ENCODE data around the gene TBC1D22A. TPM values are rescaled to one million over a fixed set of nuclear protein-coding genes. Genes with fewer than 3 reads are reported as not detected.

The TBC1D22A gene
- total RNA-seq, 1 donor from 2014 or later: 12.5 TPM

DNA sequence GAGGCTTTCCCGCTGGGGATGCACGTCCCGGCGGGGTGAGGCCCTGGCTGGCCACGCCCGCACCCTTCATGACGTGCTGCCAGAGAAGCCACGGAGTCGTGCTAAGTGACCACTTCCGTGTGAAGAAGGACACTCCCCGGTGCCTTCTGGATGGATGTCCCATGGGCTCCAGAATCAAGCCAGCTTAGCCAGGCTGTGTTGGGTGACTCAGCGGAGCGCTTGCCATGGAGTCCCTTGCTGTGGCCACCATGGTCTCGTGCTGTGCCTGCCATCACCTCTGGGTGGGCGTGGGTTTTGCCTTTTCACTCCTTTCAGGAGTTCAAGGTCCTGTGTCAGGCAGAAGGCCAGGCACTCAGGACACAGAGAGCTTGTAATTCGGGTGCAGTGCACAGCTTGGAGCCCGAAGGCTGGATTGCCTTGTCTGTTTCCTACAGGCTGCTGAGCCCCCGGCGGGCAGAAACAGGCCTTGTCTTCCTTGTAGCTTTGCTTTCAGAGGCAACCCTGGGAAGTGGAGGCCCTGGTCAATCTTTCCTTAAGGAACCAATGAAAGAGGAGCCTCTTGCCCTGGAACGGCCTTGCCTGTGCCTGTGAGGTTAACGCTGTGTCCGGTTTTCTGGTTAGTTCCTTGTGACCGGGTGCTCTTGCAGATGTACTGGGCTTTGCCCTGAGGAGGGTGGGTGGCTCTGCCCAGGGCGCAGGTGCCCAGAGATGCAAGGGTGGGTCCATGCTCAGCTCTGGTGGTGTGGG, 268.6 kb downstream of the TBC1D22A start:
- DNase-seq (ENCODE audit: low read depth in 2 of 2): no peak

DNA sequence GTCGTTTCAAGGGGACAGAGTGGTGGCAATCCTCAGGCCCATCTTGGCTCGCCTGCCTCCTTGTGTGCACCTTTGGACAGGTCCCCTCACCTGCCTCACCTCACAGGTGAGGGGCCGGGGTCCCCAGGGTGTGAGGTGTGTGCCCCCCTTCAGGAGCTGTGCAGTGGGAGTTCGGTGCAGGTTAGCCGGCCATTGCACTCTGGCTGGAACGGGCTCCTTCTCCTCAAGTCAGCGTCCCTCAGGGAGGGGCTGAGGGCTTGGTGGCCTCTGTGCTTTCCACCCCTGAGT, 269.1 kb downstream of the TBC1D22A start:
- no peak for DNase-seq (ENCODE audit: low read depth in 2 of 2)

DNA sequence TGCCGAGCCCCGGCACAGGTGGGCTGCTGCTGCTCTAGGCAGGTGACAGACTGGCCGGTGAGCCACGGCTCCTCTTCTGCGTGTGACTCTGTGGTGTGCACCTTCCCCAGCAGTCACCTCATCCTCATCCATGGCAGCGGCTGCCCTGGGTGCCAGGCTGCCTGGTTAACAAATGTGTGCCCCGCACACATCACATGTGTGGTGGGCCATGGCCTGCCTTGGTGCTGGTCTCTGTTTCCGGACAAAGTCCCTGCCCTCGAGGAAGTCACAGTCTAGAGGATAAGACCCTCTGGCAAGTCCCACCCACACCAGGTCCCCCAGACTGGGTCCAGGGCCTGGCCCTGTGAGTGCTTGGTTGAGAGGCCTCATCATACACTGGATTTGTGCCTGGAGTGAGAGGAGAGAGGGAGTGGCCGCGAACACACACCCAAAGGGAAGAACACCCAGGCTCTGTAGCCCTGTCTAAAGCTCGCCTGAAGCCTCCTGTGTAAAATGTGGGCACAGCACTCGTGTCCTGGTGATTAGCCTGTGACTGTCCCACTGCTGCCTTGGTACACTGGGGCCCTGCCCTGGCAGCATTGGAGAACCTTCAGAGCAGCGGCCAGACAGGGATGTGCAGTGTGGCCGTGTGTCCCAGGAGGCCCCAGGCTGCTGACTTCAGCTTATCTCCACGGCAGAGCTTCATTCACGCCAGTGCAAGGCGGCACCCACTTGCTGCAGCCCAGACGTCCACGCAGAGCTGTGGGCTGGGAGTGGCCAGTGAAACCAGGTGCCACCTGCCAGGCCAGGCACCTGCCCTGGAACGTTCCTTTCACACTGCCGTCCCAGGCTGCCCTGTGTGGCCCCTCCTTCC, 269.9 kb downstream of the TBC1D22A start:
- no peak for DNase-seq (ENCODE audit: low read depth in 2 of 2)

DNA sequence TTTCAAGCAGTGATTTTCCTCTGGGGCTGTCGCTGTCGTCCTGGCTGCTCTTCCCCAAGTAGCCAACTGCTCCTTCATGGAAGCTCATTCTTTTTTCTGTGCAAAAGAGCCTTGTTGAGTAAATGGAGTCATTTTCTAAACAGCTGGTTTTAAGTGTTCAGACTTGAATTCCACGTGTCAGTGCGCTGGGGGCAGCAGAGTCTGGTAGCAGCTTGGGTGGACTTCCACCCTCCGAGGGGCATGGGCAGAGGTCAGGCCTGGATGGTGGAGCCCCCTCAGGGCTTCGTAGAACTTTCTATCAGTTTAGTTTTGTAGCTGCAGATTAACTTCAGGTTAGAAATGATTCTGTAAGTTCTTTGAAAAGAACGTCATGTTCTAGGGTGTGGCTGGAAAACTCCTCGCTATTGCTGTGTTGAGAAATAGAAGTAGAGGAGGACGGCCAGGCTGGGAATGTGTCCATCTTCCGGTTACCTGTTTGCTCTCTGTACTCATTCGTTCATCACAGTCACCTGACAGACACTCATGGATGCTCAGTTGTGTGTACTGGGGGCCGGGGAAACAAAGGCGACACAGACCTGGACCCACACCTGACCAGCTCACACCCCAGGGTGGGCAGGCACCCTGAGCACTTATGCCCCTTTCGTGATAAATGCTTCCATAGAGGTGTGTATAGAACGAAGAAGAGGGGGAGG, 270.7 kb downstream of the TBC1D22A start:
- DNase-seq (ENCODE audit: low read depth in 2 of 2): no peak

DNA sequence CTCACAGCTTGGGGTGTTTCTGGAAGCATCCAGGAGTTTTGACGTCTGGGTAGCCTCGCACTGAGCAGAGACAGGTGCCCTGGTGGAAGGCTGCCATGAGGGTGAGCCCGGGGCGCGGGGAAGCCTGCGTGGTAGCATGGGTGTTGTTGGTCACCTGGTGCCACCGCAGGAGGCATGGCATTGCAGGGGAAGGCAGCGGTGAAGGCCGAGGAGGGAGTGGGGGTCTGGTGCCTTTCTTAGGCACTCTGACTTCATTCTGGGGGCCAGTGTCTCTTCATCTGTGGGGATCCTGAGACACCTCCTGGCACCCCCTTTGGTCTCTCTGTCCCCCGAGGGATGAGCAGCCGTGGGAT, 271.2 kb downstream of the TBC1D22A start:
- no peak for DNase-seq (ENCODE audit: low read depth in 2 of 2)

DNA sequence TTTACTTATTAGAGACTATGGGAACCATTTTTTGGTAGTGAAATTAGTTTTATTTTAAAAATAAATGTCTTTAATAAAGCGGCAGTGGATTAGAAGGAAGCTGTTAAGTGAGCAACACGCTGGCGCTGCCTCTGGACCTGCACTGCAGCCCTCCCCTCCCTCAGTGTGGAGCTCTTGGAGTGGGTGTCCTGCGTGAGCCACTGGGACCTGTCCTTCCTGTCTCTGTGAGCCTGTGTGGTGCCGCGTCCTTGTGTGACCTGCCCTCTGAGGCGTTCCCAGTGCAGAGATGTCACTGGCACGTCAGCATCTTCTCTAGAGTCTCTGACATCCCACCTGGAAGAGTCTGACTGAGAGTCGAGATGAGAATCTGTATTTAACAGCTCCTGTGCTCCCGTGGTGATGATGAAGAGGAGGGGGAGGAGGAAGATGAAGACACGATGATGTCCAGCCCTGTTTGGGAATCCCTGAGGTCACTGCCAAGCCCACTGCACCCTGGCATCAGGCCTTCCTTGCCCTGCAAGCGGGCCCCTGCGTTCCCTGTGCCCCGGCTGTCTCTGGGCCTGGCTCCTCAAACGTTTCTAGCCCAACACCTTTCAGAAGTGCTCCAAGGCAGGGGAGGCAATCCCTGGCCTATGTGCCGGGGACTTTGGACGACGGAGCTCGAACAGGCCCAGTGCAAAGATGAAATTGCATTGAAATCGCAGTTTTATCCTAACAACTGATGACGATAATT, 271.8 kb downstream of the TBC1D22A start:
- DNase-seq (ENCODE audit: low read depth in 2 of 2): no peak

DNA sequence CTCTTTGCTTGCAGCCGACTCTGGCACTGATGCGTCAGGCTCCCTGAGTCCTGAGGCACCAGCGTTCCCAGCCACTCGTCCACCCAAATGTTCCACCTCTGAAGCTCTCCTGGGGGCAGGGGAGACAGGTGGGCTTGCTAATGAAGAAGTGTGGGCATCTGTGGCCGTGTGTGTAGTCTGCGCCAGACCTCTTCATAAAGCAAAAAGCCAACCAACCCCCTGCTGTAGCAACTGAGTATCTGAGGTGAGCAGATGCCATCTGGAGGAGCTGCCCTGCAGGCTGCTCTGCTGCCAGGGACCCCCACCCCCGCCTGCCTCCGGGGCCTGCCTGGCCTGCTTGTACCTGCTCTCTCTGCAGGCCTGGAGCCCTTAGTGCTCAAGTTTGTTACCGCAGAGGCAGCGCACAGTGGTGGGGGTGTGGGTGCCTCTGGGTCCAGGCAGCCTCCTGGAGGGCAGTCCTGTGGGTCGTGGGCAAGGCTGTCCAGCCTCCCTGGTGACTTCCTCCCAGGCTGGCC, 272.5 kb downstream of the TBC1D22A start:
- DNase-seq (ENCODE audit: low read depth in 2 of 2): no peak

DNA sequence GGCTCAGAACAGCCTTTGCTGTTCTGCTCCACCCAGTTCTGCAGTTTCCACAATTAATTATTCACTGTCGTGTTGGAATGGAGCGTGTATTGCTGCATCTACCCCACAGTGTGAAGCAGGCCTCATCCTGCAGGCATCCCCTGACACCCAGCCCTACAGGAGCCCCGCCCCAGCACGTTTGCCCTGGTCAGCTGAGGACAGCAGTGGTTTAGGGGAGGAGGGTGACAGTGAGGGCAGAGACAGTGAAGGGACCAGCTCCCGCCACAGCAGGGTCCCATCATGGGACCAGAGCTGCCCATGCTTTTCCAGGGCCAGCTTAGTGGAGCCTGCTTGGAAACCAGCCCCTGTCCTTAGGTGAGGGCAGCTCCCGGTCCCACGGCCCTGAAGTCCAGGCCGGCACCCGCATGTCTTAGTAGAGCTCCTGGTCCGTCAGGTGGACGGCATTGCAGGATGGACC, 273.0 kb downstream of the TBC1D22A start:
- no peak for DNase-seq (ENCODE audit: low read depth in 2 of 2)

DNA sequence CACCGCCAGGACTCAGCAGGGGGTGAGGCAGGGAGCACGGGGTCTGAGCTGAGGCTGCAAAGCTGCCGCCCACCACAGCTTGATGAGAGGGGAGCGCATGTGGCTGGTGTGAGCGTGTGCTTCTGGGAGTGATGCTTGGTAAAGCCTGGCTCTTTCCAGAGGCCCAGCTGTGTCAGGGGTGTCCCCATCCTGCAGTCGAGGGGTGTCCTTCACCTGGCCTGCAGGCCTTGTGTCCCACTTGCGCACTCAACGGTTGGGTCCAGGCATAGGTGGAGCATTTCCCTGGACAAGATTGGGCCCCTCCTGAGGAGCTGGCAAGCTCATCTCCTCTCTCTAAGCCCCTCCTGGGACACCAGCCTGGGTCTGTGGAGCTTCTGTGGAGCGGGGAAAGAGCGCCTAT, 273.9 kb downstream of the TBC1D22A start:
- DNase-seq (ENCODE audit: low read depth in 2 of 2): no peak

DNA sequence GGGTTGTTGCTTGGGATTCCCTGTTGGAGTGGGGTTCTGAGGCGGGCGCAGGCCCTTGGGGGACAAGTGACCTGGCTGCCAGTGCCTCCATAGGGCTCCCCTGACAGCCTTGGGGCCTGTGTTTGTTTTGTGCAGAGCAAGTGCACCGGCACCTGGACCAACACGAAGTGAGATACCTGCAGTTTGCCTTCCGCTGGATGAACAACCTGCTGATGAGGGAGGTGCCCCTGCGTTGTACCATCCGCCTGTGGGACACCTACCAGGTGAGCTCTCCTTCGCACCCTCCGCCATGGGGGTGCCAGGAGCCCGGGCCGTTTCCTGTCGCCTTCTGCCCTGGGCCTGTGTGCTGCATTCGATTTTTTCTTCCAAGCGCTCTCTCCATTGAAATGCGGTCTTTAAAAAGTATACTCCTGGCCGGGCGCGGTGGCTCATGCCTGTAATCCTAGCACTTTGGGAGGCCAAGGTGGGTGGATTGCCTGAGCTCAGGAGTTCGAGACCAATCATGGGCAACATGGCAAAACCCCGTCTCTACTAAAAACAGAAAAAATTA, 274.6 kb downstream of the TBC1D22A start:
- DNase-seq (ENCODE audit: low read depth in 2 of 2): no peak

DNA sequence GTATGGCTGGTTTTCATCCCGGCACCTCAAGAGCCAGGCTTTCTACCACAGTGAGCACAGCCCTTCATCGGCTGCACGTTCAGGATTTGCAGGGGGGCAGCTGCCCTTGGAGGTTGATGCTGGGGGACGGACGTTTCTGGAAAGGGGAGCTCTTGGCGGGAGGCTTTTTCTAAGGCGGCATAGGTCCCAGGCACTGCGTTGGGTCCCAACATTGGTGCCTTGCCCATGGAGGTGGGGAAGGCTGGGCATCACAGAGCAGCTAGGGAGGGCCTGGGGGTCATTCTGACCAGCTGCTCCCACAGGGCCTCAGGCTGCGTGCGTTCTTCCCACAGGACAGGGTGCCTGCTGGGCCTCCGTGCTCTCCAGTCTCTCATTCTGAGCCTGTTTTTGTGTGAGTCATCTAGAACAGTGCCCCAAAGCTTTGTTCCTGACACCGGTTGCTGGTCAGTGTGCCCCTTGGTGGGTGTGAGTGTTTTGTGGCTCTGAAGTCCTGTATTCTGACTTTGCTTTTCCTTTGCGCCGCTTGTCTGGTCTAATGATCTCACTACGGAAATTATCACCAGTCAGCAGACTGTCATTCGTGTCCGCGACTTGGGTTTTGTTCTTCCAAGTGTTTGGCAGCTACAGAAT, 275.9 kb downstream of the TBC1D22A start:
- peak in 1 of 2 donors; percentile 13 for DNase-seq (ENCODE audit: low read depth in 2 of 2)

DNA sequence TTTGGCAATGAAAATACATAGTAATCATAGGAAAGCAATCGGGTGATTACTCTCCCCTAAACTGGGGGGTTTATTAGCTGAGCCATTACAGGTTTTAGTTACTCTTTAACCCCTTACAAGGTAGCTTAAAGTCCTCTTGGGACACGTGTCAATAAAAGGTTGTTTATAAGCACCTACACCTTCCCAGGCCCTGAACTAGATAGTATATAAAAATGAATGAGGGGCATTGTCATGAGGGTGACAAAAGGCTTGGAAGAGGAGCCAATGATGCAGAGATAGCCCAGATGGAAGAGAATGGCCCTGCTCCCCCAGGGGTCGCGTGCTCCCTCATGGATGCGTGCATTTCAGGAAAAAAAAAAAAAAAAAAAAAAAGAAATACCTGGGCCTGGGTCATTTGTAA, 276.9 kb downstream of the TBC1D22A start:
- no peak for DNase-seq (ENCODE audit: low read depth in 2 of 2)

DNA sequence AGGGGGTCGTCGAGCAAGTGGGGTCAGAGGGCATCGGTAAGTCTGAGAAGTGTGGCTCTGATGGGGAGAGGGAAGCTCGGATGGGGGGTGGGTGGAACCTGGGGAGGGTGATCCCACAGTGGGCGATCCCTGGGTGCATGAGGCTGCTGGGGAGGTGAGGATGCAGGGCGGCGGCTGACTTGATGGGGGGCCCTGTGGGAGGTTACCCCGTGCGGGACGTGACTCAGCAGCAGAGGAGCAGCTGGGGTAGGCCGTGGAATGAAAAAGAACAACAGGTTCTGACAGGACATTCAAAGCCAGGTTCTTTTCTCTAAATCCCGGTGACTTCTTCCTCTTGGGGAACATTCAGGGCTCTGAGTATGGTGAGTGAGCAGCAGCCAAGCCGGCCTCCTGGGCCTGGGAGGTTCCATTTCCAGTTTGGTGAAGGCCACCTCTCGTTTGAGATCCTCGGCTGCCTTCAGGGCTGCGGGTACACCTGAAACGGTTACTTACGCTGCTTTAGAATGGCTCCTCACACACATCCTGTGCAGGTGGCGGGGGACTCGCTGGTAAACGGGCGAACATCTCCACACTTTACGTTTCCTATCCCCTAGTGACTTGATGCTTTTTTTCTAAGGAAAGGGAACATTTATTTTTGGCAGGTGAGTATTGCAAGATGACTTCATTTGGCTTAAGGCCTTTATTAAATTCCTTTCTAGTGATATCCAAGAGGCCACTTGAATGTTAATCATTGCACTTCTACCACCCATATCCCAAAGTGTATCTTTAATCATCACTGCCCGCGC, 278.2 kb downstream of the TBC1D22A start:
- no peak for DNase-seq (ENCODE audit: low read depth in 2 of 2)

DNA sequence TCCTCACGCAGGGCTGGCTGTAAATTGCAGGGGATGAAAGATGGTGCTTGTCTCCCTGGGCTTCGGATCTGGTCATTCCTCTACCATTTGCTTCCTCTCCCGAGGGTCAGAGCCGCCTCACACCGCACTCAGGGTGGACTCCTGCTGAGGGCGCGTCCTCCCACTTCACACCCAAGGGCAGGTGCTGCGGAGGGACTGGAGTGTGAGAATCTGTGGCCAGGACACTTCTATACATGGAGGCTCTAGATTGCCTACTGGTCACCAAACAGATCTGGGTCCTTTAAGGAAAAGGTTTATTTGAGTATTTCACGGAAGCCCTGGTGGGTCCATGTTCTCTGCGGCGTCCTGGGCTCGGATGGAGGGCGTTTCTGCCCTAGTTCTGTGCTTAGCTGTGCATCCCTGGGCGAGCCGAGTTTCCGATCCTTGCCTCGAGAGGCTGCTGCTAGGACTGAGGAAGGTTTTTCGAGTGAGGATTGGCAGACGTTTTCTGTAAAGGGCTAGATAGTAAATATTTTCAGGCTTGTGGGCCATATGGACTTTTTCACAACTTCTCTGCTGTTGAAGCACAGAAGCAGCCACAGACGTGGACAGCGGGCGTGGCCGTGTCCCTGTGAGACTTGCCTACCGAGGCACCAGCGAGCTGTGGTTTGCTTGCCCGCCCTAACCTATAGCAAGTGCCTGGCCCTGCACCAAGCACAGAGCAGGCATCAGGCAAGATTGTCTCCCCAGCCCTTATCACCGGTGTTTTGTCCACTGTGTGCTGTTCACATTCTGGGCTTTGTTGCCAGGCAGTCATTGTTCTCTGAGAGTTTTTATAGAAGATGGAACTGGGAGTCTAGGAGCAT, 279.0 kb downstream of the TBC1D22A start:
- no peak for DNase-seq (ENCODE audit: low read depth in 2 of 2)

DNA sequence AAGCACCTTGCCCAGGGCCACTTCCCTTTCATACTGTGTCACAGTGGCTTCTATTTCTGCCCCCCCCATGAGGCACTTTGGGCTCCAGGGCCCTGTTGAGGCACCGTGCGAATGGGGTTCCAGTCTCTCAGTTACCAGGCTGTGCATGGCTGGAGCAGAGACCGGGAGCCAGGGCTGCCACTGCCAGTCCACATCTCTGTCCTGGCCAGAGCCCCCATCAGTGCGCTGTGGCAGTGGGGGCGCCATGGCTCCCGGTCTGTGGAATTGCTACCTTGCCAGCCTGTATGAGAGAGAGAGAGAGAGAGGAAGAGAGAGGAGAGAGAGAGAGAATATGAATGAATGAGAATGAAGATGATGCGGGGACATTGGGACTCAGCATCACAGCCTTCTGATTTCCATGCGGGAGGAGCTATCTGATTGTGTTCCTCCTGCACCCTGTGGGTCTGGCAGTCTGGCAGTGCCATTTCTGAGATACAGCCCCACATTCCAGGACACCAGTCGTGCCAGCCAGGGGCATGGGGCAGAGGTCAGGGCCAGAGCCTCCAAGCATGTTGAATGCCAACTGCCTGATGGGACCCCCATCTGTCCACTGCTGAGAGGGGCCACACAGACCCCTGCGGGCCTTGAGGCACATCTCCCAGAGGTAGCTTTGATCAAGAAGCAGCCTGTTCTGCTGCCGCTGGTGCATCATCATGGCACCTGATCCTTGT, 279.8 kb downstream of the TBC1D22A start:
- no peak for DNase-seq (ENCODE audit: low read depth in 2 of 2)

DNA sequence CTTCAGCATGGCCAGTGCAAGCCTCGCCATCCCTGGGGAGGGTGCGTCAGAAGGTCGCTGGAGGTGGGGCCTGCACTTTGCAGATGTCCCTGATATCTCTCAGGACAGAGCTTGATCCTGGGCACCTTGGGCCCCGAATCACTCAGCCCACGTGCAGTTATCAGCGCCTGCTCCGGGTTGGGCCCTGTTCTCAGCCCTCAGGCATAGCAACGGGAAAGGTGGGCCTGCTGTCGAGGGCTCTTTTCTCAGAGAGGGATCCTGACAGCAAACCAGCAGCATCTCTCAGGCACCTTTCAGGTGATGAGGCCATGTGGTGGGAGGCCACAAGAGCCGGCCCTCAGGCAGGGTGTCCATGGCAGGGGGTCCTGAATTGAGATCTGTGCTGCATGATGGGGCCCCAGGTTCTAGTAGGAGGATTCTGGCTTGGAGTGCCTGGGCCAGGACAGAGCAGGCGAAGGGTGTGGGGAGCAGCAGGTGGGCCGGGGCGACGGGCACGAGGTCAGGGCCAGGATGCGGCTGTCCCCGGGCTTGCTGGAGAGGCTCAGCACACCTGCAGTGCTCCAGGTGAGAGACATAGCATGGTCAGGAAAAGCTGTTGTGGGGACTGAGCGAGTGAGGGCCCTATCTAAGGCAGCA, 280.5 kb downstream of the TBC1D22A start:
- no peak for DNase-seq (ENCODE audit: low read depth in 2 of 2)

DNA sequence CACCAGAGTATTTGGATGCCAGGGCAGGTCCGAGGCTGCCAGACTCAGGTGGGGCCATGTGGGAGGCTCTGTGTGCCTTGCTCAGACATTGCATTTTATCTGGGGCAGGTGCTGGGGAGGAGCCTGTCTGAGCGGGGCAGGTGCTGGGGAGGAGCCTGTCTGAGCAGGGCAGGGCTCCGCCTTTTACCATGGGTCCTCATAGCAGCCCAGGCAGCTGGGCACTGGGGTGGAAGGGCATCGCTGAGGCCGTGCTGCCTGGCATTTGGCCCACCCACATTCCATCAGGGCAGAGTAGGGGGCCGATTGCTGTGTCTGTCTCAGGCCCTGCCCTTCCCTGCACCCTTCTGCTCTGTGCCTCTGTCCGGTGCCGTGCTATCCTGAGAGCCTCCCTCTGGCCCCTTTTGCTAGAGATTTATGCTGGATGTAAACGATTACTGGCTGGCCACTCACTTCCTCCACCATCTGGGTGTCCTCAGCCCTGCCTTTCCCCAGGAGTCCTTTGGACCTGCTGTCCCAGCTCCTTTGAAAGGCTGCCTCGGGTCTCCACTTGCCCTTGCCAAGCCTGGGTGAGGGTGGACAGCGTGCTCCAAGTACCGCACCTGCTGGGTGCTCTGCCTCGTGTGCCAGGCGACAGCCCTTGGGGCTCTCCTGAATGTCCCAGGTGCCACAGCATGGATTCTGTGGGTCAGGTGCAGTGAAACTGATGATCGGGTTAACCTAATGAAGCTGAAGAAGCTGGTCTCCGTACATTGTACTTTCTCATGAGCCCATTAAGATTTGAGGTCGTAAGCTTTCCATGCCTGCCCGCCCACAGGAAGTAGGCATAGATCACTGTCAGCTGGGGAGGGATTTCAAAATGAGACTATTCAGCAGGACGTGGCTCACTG, 281.6 kb downstream of the TBC1D22A start:
- peak in 1 of 2 donors; percentile 30 for DNase-seq (ENCODE audit: low read depth in 2 of 2)

All from dermis microvascular lymphatic vessel endothelial cell (primary cell).